HEK293 (cell line): Measurements from ENCODE around the gene STARD10.
A peak's percentile ranks its signal among the peaks of the same experiment; 100 is the strongest.

Source experiments
- CTCF ChIA-PET: fragments of 350-600 bp; formaldehyde crosslinking; extraction: SDS; loops from one replicate; lab custom pipeline; 2021; ENCODE audit warnings: antibody characterized with exemption; lab: Yijun Ruan, JAX
- POLR2A ChIA-PET: fragments of 300-600 bp; formaldehyde crosslinking; extraction: SDS; loops from one replicate; lab custom pipeline; 2020; ENCODE audit warnings: antibody characterized with exemption, inconsistent platforms; lab: Yijun Ruan, JAX
- H3K27ac ChIP-seq: fragments of 200-500 bp; sonication (Bioruptor generic); 2 replicates; pipeline ENCODE4 v1.5.1; 2014; ENCODE audit warnings: low read depth, low read length, control low read depth, inconsistent platforms; ENCODE audit errors: extremely low read depth
- H3K36me3 ChIP-seq, 2 experiments: fragments of 200-500 bp in 1 of 2; sonication (Bioruptor generic) in 1 of 2; 1 replicate in 1 of 2; 2 replicates in 1 of 2; pipeline ENCODE4 v1.5.1; 2014 to 2017; ENCODE audit warnings: inconsistent platforms in 2 of 2, low read length in 2 of 2; ENCODE audit not compliant: control insufficient read depth in 2 of 2, insufficient read depth in 1 of 2
- H3K4me1 ChIP-seq: fragments of 200-500 bp; sonication (Bioruptor generic); 2 replicates; pipeline ENCODE4 v1.5.1; 2014; ENCODE audit warnings: mild to moderate bottlenecking, low read length, inconsistent platforms; ENCODE audit not compliant: control insufficient read depth, insufficient read depth
- H3K4me3 ChIP-seq: 2 replicates; pipeline ENCODE4 v1.5.1; 2011; ENCODE audit warnings: low read depth, mild to moderate bottlenecking, control low read depth, low read length, moderate library complexity
- H3K9me3 ChIP-seq: fragments of 200-500 bp; sonication (Bioruptor generic); 2 replicates; pipeline ENCODE4 v1.5.1; 2014; ENCODE audit warnings: low read depth, low read length, inconsistent platforms; ENCODE audit not compliant: control insufficient read depth, insufficient read depth
- GLIS1 ChIP-seq: fragments of 450-650 bp; formaldehyde crosslinking; IDR thresholded peaks from 2 replicates; pipeline ENCODE4 v1.5.1; 2016; ENCODE audit warnings: missing biosample characterization, missing genetic modification characterization
- SCRT1 ChIP-seq: fragments of 450-650 bp; formaldehyde crosslinking; IDR thresholded peaks from 2 replicates; pipeline ENCODE4 v1.5.1; 2016; ENCODE audit warnings: missing biosample characterization, missing genetic modification characterization, borderline replicate concordance
- SCRT2 ChIP-seq: fragments of 450-650 bp; formaldehyde crosslinking; IDR thresholded peaks from 2 replicates; pipeline ENCODE4 v1.5.1; 2016; ENCODE audit warnings: missing biosample characterization, missing genetic modification characterization
- SETDB1 ChIP-seq: IDR thresholded peaks from one replicate; pipeline ENCODE4 v1.6.1; 2017; ENCODE audit warnings: mild to moderate bottlenecking, low read length, moderate library complexity, mixed read lengths; ENCODE audit not compliant: insufficient read length
- YY1 ChIP-seq: fragments of 450-650 bp; formaldehyde crosslinking; IDR thresholded peaks from 2 replicates; pipeline ENCODE4 v1.5.1; 2018; ENCODE audit warnings: missing biosample characterization, missing genetic modification characterization
- ZBTB48 ChIP-seq: fragments of 450-650 bp; formaldehyde crosslinking; IDR thresholded peaks from 2 replicates; pipeline ENCODE4 v1.5.1; 2016; ENCODE audit warnings: missing biosample characterization, missing genetic modification characterization
- ZBTB8A ChIP-seq: fragments of 450-650 bp; formaldehyde crosslinking; IDR thresholded peaks from 2 replicates; pipeline ENCODE4 v1.5.1; 2016; ENCODE audit warnings: missing biosample characterization, missing genetic modification characterization
- ZNF202 ChIP-seq: fragments of 450-650 bp; formaldehyde crosslinking; IDR thresholded peaks from 2 replicates; pipeline ENCODE4 v1.5.1; 2016; ENCODE audit warnings: missing biosample characterization, missing genetic modification characterization, borderline replicate concordance
- ZNF335 ChIP-seq: fragments of 450-650 bp; formaldehyde crosslinking; conservative IDR thresholded peaks from 2 replicates; pipeline ENCODE4 v1.5.1; 2016; ENCODE audit warnings: missing biosample characterization, missing genetic modification characterization
- ZNF561 ChIP-seq: fragments of 450-650 bp; IDR thresholded peaks from 2 replicates; pipeline ENCODE4 v1.5.1; 2018; ENCODE audit warnings: missing biosample characterization, missing genetic modification characterization, borderline replicate concordance
- ZNF670 ChIP-seq: fragments of 450-650 bp; formaldehyde crosslinking; IDR thresholded peaks from 2 replicates; pipeline ENCODE4 v1.5.1; 2016; ENCODE audit warnings: missing biosample characterization, missing genetic modification characterization, low read depth
- ZNF677 ChIP-seq: fragments of 450-650 bp; IDR thresholded peaks from 2 replicates; pipeline ENCODE4 v1.5.0; 2018; ENCODE audit warnings: missing biosample characterization, mild to moderate bottlenecking, missing genetic modification characterization, moderate library complexity
- ZNF768 ChIP-seq: fragments of 450-650 bp; formaldehyde crosslinking; IDR thresholded peaks from 2 replicates; pipeline ENCODE4 v1.5.1; 2018; ENCODE audit warnings: missing biosample characterization, mild to moderate bottlenecking, missing genetic modification characterization
- ZSCAN16 ChIP-seq: fragments of 450-650 bp; formaldehyde crosslinking; IDR thresholded peaks from 2 replicates; pipeline ENCODE4 v1.5.1; 2016; ENCODE audit warnings: missing biosample characterization, missing genetic modification characterization
- ZSCAN30 ChIP-seq: fragments of 450-650 bp; IDR thresholded peaks from 2 replicates; pipeline ENCODE4 v1.5.1; 2018; ENCODE audit warnings: missing biosample characterization, mild to moderate bottlenecking, missing genetic modification characterization, moderate library complexity
- TF ChIP-seq, protein P1 (sequence below): fragments of 450-650 bp; formaldehyde crosslinking; IDR thresholded peaks from 2 replicates; pipeline ENCODE4 v1.5.1; 2016; ENCODE audit warnings: missing biosample characterization, missing genetic modification characterization
- TF ChIP-seq, protein P2 (sequence below): fragments of 450-650 bp; formaldehyde crosslinking; IDR thresholded peaks from 2 replicates; pipeline ENCODE4 v1.5.1; 2016; ENCODE audit warnings: missing biosample characterization, missing genetic modification characterization
- TF ChIP-seq, protein P3 (sequence below): fragments of 450-650 bp; formaldehyde crosslinking; optimal IDR thresholded peaks from 2 replicates; pipeline ENCODE3; 2016; ENCODE audit warnings: missing biosample characterization, mild to moderate bottlenecking, missing genetic modification characterization
- TF ChIP-seq, protein P4 (sequence below): fragments of 450-650 bp; formaldehyde crosslinking; IDR thresholded peaks from 2 replicates; pipeline ENCODE4 v1.5.1; 2016; ENCODE audit warnings: missing biosample characterization, missing genetic modification characterization
- TF ChIP-seq, protein P5 (sequence below): fragments of 450-650 bp; formaldehyde crosslinking; IDR thresholded peaks from 2 replicates; pipeline ENCODE4 v1.5.1; 2016; ENCODE audit warnings: missing biosample characterization, missing genetic modification characterization
- TF ChIP-seq, protein P6 (sequence below): fragments of 450-650 bp; formaldehyde crosslinking; IDR thresholded peaks from 2 replicates; pipeline ENCODE4 v1.5.1; 2016; ENCODE audit warnings: missing biosample characterization, missing genetic modification characterization

STARD10 gene

DNA sequence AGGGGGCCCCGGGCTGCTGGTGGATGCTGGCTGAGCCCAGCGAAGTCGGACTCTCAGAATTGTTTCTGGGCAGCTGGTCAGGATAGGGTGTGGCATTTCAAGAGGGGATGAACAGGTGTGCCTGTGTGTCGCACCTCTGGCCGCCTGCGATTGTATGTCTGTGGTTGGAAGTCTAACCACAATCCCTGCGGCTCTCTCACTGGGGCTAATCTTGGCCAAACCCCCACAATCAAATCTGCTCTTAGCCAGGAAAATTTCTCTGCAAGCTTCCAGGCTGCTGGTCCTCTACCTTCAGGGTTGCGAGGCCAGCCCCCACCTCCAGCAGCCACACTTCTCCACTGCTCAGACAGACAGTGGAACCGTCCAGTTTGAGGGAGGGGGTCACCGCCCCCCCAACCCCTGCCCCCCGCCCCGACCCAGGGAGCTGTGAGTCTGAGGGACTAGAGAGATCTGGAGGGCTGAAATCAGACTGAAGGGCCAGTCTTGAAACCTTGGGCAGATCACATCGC lies 21.3 kb upstream of the STARD10 start:
- Histone ChIP-seq H3K9me3 (no peaks in the 10 kb centered on the region), H3K36me3 (peaks cover 0 to 11% of the 10 kb centered on the region in 2 experiments; a peak in 1 of 3 replicates), H3K4me3 (peak overlapping the region; percentile 70), H3K27ac (no peak overlapping the region; the same call in 1 of the 2 replicates), H3K4me1 (no peaks in the 10 kb centered on the region)
- TF ChIP-seq ZBTB48 (tag by site-specific recombination) (no peak), ZNF670 (tag by site-specific recombination) (no peak), ZSCAN16 (no peak), SCRT2 (tag by site-specific recombination) (peak; percentile 51)
- CTCF ChIA-PET = interaction anchor here (1.3 kb wide), 1 partner anchor 21 kb away, joined by 9 read pairs; the partner anchor contains the start of gene STARD10
- POLR2A ChIA-PET = no interaction called here

DNA sequence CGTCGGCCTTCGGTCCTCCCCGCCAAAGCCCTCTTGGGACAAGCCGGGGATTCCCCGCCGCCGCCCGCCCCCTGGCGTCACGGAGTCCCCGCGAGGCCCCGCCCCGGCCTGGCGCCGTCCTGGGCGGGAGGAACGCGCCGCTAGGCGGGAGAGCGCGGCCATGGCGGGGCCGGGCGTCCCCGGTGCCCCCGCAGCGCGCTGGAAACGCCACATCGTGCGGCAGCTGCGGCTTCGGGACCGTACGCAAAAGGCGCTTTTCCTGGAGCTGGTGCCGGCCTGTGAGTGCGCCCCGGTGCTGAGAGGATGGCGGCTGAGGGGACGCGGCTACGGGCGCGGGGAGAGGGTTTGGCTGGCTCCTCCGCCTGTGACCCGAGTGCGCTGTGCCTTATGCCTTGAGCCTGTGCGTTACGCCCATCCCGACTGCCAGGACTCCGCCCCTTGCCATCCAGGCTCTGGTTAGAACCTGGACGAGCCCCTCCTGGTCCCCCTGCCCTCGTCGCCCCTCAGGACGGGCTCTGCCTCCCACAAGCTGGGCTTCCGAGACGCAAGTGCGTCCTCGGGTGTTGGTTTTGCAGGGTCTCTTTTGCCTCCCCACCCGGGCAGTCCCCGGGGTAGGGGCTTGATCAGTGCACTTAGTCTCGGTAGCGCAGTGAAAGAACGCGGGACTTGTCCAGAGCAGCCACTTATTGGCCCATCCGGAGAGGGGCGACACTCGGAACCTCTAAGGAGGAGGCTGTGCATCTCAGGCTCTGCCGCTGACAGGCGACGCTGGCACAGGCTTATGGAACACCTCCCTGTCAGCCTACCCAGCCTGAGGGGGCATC lies 20.7 kb upstream of the STARD10 start, which contains the start of gene ATG16L2:
Gene ATG16L2, plus strand, starts transcription at position 126 of the 824 bp plus-strand sequence. Its CDS starts 35 bp downstream, at position 161.
- Histone ChIP-seq H3K27ac (peak within 1 kb of the TSS; percentile 73), H3K9me3 (no peaks in the 10 kb centered on the region), H3K4me3 (peak within 1 kb of the TSS; percentile 70), H3K4me1 (no peaks in the 10 kb centered on the region), H3K36me3 (peaks cover 0 to 14% of the 10 kb centered on the region in 2 experiments; a peak in 1 of 3 replicates)
- CTCF ChIA-PET = interaction anchor here (2.1 kb wide), 1 partner anchor 90 kb away, joined by 5 read pairs; no protein-coding TSS in a partner anchor
- POLR2A ChIA-PET = no interaction called here
- TF ChIP-seq, protein P1, sequence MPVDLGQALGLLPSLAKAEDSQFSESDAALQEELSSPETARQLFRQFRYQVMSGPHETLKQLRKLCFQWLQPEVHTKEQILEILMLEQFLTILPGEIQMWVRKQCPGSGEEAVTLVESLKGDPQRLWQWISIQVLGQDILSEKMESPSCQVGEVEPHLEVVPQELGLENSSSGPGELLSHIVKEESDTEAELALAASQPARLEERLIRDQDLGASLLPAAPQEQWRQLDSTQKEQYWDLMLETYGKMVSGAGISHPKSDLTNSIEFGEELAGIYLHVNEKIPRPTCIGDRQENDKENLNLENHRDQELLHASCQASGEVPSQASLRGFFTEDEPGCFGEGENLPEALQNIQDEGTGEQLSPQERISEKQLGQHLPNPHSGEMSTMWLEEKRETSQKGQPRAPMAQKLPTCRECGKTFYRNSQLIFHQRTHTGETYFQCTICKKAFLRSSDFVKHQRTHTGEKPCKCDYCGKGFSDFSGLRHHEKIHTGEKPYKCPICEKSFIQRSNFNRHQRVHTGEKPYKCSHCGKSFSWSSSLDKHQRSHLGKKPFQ (tag by site-specific recombination) = no peak
- TF ChIP-seq ZNF335 (peak; percentile 83), ZNF768 (tag by site-specific recombination) (no peak), YY1 (tag by site-specific recombination) (peak; percentile 74), ZNF561 (peak; percentile 45; the same call in 1 of the 2 replicates), ZSCAN30 (tag by site-specific recombination) (peak; percentile 64; the same call in 1 of the 2 replicates), SCRT1 (tag by site-specific recombination) (no peak), GLIS1 (tag by site-specific recombination) (peak; percentile 51; the same call in 1 of the 2 replicates), ZNF677 (no peak), ZNF670 (tag by site-specific recombination) (no peak), ZNF202 (tag by site-specific recombination) (no peak), SETDB1 (no peak), ZBTB8A (tag by site-specific recombination) (peak; percentile 95)
- TF ChIP-seq, protein P2, sequence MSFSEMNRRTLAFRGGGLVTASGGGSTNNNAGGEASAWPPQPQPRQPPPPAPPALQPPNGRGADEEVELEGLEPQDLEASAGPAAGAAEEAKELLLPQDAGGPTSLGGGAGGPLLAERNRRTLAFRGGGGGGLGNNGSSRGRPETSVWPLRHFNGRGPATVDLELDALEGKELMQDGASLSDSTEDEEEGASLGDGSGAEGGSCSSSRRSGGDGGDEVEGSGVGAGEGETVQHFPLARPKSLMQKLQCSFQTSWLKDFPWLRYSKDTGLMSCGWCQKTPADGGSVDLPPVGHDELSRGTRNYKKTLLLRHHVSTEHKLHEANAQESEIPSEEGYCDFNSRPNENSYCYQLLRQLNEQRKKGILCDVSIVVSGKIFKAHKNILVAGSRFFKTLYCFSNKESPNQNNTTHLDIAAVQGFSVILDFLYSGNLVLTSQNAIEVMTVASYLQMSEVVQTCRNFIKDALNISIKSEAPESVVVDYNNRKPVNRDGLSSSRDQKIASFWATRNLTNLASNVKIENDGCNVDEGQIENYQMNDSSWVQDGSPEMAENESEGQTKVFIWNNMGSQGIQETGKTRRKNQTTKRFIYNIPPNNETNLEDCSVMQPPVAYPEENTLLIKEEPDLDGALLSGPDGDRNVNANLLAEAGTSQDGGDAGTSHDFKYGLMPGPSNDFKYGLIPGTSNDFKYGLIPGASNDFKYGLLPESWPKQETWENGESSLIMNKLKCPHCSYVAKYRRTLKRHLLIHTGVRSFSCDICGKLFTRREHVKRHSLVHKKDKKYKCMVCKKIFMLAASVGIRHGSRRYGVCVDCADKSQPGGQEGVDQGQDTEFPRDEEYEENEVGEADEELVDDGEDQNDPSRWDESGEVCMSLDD = no peak
- TF ChIP-seq, protein P3, sequence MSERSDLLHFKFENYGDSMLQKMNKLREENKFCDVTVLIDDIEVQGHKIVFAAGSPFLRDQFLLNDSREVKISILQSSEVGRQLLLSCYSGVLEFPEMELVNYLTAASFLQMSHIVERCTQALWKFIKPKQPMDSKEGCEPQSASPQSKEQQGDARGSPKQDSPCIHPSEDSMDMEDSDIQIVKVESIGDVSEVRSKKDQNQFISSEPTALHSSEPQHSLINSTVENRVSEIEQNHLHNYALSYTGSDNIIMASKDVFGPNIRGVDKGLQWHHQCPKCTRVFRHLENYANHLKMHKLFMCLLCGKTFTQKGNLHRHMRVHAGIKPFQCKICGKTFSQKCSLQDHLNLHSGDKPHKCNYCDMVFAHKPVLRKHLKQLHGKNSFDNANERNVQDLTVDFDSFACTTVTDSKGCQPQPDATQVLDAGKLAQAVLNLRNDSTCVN (tag by site-specific recombination) = peak; percentile 85
- TF ChIP-seq, protein P4, sequence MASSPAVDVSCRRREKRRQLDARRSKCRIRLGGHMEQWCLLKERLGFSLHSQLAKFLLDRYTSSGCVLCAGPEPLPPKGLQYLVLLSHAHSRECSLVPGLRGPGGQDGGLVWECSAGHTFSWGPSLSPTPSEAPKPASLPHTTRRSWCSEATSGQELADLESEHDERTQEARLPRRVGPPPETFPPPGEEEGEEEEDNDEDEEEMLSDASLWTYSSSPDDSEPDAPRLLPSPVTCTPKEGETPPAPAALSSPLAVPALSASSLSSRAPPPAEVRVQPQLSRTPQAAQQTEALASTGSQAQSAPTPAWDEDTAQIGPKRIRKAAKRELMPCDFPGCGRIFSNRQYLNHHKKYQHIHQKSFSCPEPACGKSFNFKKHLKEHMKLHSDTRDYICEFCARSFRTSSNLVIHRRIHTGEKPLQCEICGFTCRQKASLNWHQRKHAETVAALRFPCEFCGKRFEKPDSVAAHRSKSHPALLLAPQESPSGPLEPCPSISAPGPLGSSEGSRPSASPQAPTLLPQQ (tag by site-specific recombination) = peak; percentile 67
- TF ChIP-seq, protein P5, sequence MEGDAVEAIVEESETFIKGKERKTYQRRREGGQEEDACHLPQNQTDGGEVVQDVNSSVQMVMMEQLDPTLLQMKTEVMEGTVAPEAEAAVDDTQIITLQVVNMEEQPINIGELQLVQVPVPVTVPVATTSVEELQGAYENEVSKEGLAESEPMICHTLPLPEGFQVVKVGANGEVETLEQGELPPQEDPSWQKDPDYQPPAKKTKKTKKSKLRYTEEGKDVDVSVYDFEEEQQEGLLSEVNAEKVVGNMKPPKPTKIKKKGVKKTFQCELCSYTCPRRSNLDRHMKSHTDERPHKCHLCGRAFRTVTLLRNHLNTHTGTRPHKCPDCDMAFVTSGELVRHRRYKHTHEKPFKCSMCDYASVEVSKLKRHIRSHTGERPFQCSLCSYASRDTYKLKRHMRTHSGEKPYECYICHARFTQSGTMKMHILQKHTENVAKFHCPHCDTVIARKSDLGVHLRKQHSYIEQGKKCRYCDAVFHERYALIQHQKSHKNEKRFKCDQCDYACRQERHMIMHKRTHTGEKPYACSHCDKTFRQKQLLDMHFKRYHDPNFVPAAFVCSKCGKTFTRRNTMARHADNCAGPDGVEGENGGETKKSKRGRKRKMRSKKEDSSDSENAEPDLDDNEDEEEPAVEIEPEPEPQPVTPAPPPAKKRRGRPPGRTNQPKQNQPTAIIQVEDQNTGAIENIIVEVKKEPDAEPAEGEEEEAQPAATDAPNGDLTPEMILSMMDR (tag by site-specific recombination) = peak; percentile 22; the same call in 1 of the 2 replicates
- TF ChIP-seq, protein P6, sequence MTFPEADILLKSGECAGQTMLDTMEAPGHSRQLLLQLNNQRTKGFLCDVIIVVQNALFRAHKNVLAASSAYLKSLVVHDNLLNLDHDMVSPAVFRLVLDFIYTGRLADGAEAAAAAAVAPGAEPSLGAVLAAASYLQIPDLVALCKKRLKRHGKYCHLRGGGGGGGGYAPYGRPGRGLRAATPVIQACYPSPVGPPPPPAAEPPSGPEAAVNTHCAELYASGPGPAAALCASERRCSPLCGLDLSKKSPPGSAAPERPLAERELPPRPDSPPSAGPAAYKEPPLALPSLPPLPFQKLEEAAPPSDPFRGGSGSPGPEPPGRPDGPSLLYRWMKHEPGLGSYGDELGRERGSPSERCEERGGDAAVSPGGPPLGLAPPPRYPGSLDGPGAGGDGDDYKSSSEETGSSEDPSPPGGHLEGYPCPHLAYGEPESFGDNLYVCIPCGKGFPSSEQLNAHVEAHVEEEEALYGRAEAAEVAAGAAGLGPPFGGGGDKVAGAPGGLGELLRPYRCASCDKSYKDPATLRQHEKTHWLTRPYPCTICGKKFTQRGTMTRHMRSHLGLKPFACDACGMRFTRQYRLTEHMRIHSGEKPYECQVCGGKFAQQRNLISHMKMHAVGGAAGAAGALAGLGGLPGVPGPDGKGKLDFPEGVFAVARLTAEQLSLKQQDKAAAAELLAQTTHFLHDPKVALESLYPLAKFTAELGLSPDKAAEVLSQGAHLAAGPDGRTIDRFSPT (tag by site-specific recombination) = no peak; the same call in 1 of the 2 replicates
